Measurements from ENCODE around the gene ZNF292. TPM values are rescaled to one million over a fixed set of nuclear protein-coding genes. Genes with fewer than 3 reads are reported as not detected.
A peak's percentile ranks its signal among the peaks of the same experiment; 100 is the strongest.
"Not testable (repeated sequence)": the region's sequence is repeated elsewhere in the genome, so short reads cannot be mapped to it uniquely, and the experiment has no call there.

The ZNF292 gene
- total and polyA plus RNA-seq, 7 experiments from 2014 or later: 27.4 to 87.5 (median 72.4) TPM

DNA sequence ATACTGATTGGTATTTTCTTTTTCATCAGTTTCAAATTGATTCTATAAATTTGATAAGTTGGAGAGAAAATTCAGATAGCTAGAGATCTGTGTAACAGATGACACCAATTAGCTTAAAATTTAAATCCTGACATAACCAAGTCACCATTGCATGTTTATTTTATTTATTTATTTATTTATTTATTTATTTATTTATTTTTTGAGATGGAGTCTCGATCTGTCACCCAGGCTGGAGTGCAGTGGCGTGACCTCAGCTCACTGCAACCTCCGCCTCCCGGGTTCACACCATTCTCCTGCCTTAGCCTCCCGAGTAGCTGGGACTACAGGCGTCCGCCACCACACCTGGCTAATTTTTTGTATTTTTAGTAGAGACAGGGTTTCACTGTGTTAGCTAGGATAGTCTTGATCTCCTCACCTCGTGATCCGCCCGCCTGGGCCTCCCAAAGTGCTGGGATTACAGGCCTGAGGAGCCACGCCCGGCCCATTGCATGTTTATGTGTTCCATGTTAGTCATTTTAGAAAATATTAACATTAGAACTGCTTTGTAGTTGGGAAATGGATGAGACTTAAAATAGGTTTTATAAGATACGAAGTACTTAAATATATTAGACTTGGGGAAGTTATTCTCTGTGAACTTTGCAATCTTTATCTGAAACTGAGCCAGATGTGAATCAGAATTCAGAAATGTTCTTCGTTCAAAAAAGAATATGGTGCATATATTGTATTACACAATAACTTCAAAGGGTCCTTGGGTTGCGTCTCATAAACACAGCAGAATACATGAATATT is 42.9 kb downstream of the ZNF292 start:
- POLR2A ChIA-PET; H3K9me3 ChIP-seq (ENCODE audit: control insufficient read depth in 2 of 3, low read length in 3 of 3); H3K4me3 ChIP-seq (ENCODE audit: low read length); H3K27me3 ChIP-seq (ENCODE audit: control insufficient read depth in 2 of 2, insufficient read depth in 2 of 2, low read length in 2 of 2); H3K36me3 ChIP-seq (ENCODE audit: control insufficient read depth in 2 of 3, insufficient read depth in 3 of 3, low read length in 3 of 3); H3K27ac ChIP-seq (ENCODE audit: low read depth, low read length); ATAC-seq; DNase-seq; H3K9me3 Mint-ChIP-seq; H3K27me3 Mint-ChIP-seq: not testable (repeated sequence)
- Mint-ChIP-seq H3K27ac (peak overlapping the region in 2 of 9 donors; percentile 21 to 49), H3K36me3 (peaks cover 0 to 16% (median 5%) of the 10 kb centered on the region in 5 donors), H3K4me3 (peak overlapping the region in 1 of 10 donors; percentile 47), H3K4me1 (peaks cover 33 to 87% (median 72%) of the 10 kb centered on the region in 7 donors)
- intact Hi-C loops (cut with micrococcal nuclease): loop anchor here in 1 of 2 donors (5.0 kb wide), 1 partner anchor 41 kb away; the partner anchor contains the start of gene ZNF292
- peaks cover 4 to 11% of the 10 kb centered on the region in 2 donors for H3K4me1 ChIP-seq (ENCODE audit: control insufficient read depth in 2 of 2, insufficient read depth in 2 of 2, low read length in 2 of 2)
- CTCF ChIA-PET: interaction anchor here (0.6 kb wide), 1 partner anchor 18 kb away, joined by 4 read pairs; no protein-coding TSS in a partner anchor

DNA sequence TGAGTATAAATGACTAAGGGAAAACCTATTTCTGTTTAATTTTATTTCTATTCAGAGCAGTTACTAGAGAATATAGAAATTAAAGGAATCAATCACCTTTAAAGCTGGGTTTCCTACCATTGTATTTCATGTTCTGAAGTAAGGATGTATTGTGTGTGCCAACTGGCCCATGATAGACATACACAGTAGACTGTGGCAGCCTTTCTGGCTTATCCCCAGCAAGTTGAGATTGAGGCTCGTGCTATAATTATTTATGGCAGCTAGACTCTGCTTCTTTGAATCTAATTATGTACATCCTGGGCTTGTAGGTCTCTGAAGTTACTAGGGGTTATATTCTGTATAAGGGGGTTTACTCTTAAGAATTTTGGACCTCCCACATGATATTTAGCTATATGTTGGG is 44.4 kb downstream of the ZNF292 start:
- Mint-ChIP-seq H3K4me3 (peak overlapping the region in 1 of 10 donors; percentile 3), H3K9me3 (no peaks in the 10 kb centered on the region)

DNA sequence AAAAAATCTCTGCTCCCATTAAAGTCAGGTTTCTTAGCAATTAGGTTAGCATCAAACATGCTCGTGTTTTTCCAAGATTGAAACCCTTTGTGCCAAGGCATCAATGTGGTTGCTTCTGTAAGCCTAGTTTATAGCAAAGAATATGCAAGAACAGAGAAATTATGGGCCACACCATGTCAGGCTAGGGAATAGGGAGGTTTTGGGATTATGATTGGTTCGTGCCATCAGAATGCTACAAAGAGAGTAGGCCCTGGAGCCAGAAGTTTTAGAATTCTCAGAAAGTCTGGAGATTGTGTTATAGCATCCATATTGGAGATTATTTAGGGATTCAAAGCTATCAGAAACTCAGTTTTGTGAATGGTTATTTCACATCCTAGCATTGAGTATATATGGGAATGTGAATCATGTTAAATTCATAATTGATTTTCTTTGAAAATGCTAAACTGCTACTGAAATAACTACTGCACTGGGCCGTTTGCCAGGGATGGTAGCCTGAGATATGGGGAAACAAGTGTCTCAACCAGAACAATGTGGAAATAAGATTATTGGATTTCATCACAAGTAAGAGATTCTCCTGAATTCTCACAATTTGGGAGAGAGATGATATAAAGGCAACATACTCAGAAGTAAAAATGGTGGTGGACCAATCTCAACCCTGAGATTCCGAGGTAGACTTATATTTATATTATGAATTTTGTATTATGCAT is 45.3 kb downstream of the ZNF292 start:
- Mint-ChIP-seq H3K27me3 (no peaks in the 10 kb centered on the region), H3K4me1 (peaks cover 37 to 90% (median 77%) of the 10 kb centered on the region in 7 donors), H3K9me3 (no peaks in the 10 kb centered on the region), H3K27ac (no peak overlapping the region), H3K4me3 (peak overlapping the region in 3 of 10 donors; percentile 1 to 51 (median 19)), H3K36me3 (peaks cover 0 to 21% (median 7%) of the 10 kb centered on the region in 5 donors)
- Histone ChIP-seq H3K27me3 (ENCODE audit: control insufficient read depth in 2 of 2, insufficient read depth in 2 of 2, low read length in 2 of 2) (no peaks in the 10 kb centered on the region), H3K27ac (ENCODE audit: low read depth, low read length) (no peak overlapping the region), H3K9me3 (ENCODE audit: control insufficient read depth in 2 of 3, low read length in 3 of 3) (no peaks in the 10 kb centered on the region), H3K4me3 (ENCODE audit: low read length) (no peak overlapping the region), H3K4me1 (ENCODE audit: control insufficient read depth in 2 of 2, insufficient read depth in 2 of 2, low read length in 2 of 2) (peaks cover 4 to 11% of the 10 kb centered on the region in 2 donors), H3K36me3 (ENCODE audit: control insufficient read depth in 2 of 3, insufficient read depth in 3 of 3, low read length in 3 of 3) (no peaks in the 10 kb centered on the region)
- no peak for ATAC-seq
- intact Hi-C loops (cut with micrococcal nuclease): no loop called here
- ChIA-PET CTCF (interaction anchor here (0.6 kb wide), 1 partner anchor 1776 kb away, joined by 6 read pairs; no protein-coding TSS in a partner anchor), POLR2A (no interaction called here)
- no peak for DNase-seq

More for the DNA sequence above, 44.4 kb downstream of the ZNF292 start:
- no peak for DNase-seq
- Mint-ChIP-seq H3K4me1 (peaks cover 32 to 87% (median 72%) of the 10 kb centered on the region in 7 donors), H3K36me3 (peaks cover 0 to 21% (median 5%) of the 10 kb centered on the region in 5 donors), H3K27ac (peak overlapping the region in 1 of 9 donors; percentile 6), H3K27me3 (no peaks in the 10 kb centered on the region)
- intact Hi-C loops (cut with micrococcal nuclease): loop anchor here in 1 of 2 donors (5.0 kb wide), 1 partner anchor 42 kb away; the partner anchor contains the start of gene ZNF292
- H3K36me3 ChIP-seq (ENCODE audit: control insufficient read depth in 2 of 3, insufficient read depth in 3 of 3, low read length in 3 of 3): no peaks in the 10 kb centered on the region
- CTCF ChIA-PET: no interaction called here
- H3K27ac ChIP-seq (ENCODE audit: low read depth, low read length): no peak overlapping the region
- H3K9me3 ChIP-seq (ENCODE audit: control insufficient read depth in 2 of 3, low read length in 3 of 3): no peaks in the 10 kb centered on the region
- H3K4me1 ChIP-seq (ENCODE audit: control insufficient read depth in 2 of 2, insufficient read depth in 2 of 2, low read length in 2 of 2): peaks cover 4 to 11% of the 10 kb centered on the region in 2 donors
- POLR2A ChIA-PET: no interaction called here
- no peak overlapping the region for H3K4me3 ChIP-seq (ENCODE audit: low read length)
- H3K27me3 ChIP-seq (ENCODE audit: control insufficient read depth in 2 of 2, insufficient read depth in 2 of 2, low read length in 2 of 2): no peaks in the 10 kb centered on the region
- no peak for ATAC-seq

DNA sequence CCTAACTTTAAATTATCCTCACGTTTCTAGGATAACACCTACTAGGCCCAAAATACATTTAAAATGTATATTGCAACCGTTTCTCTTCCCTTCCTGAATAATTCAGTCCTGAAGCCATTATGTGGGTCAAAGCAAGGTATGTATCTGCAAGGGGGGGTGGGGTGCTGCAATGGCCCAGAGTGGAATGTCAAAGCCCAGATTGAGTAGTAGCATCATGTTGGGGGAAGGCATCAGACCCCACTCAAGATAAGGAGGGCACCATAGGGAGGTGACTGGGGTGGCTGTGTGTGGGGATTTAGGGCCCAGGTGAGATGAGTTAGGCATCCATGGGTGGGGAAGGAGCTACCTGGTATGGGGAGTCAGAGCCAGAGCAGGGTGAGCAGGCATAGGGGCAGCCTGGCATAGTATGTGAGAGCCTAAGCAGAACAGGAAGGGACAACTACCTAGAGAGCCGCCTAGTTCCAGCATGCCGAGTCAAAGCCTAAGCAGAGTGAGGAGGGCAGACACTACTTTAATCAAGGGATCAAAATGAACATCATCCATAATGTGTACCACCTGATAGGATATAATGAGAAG is 48.2 kb downstream of the ZNF292 start:
- Mint-ChIP-seq H3K4me3 (peak overlapping the region in 3 of 10 donors; percentile 3 to 21 (median 8)), H3K27ac (peak overlapping the region in 2 of 9 donors; percentile 38), H3K9me3 (no peaks in the 10 kb centered on the region), H3K4me1 (peaks cover 44 to 94% (median 86%) of the 10 kb centered on the region in 7 donors), H3K27me3 (no peaks in the 10 kb centered on the region), H3K36me3 (peaks cover 0 to 29% (median 10%) of the 10 kb centered on the region in 5 donors)
- Histone ChIP-seq H3K4me1 (ENCODE audit: control insufficient read depth in 2 of 2, insufficient read depth in 2 of 2, low read length in 2 of 2) (peaks cover 0 to 12% of the 10 kb centered on the region in 2 donors), H3K4me3 (ENCODE audit: low read length) (no peak overlapping the region), H3K27ac (ENCODE audit: low read depth, low read length) (no peak overlapping the region), H3K9me3 (ENCODE audit: control insufficient read depth in 2 of 3, low read length in 3 of 3) (no peaks in the 10 kb centered on the region), H3K27me3 (ENCODE audit: control insufficient read depth in 2 of 2, insufficient read depth in 2 of 2, low read length in 2 of 2) (no peaks in the 10 kb centered on the region), H3K36me3 (ENCODE audit: control insufficient read depth in 2 of 3, insufficient read depth in 3 of 3, low read length in 3 of 3) (peaks cover 0 to 4% (median 0%) of the 10 kb centered on the region in 3 experiments)
- DNase-seq (no peak), ATAC-seq (peak; percentile 32)
- ChIA-PET POLR2A (no interaction called here), CTCF (no interaction called here)
- intact Hi-C loops (cut with micrococcal nuclease): loop anchor here in 1 of 2 donors (2.0 kb wide), 1 partner anchor 13 kb away; no protein-coding TSS in a partner anchor

DNA sequence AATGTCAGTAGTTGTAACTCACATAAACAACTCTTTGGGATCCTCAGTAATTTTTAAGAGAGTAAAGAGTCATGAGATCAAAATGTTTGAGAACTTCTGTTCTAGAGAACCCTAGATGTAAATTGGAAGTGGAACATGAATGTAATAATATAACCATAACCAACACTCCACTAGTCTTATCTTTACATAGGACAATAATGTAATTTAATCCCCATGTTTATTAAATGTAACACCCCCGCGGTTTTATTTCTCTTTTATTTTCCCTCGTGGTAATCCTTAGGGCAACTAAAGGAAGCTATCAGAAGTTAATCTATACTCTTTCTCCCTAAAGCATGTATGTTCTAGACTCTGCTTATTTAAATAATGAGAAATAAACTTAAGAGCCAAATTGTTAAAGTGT is 54.4 kb downstream of the ZNF292 start:
- no peak overlapping the region for H3K27ac ChIP-seq (ENCODE audit: low read depth, low read length)
- H3K27me3 Mint-ChIP-seq: no peaks in the 10 kb centered on the region
- no peaks in the 10 kb centered on the region for H3K9me3 Mint-ChIP-seq
- H3K4me1 Mint-ChIP-seq: peaks cover 51 to 95% (median 90%) of the 10 kb centered on the region in 7 donors
- no peak overlapping the region for H3K4me3 ChIP-seq (ENCODE audit: low read length)
- CTCF ChIA-PET: no interaction called here
- DNase-seq: no peak
- H3K36me3 ChIP-seq (ENCODE audit: control insufficient read depth in 2 of 3, insufficient read depth in 3 of 3, low read length in 3 of 3): peaks cover 0 to 4% (median 0%) of the 10 kb centered on the region in 3 experiments
- no peak for ATAC-seq
- no peaks in the 10 kb centered on the region for H3K9me3 ChIP-seq (ENCODE audit: control insufficient read depth in 2 of 3, low read length in 3 of 3)
- POLR2A ChIA-PET: no interaction called here
- H3K4me3 Mint-ChIP-seq: no peak overlapping the region
- no peaks in the 10 kb centered on the region for H3K27me3 ChIP-seq (ENCODE audit: control insufficient read depth in 2 of 2, insufficient read depth in 2 of 2, low read length in 2 of 2)
- peaks cover 0 to 15% (median 5%) of the 10 kb centered on the region in 5 donors for H3K36me3 Mint-ChIP-seq
- peaks cover 0 to 10% of the 10 kb centered on the region in 2 donors for H3K4me1 ChIP-seq (ENCODE audit: control insufficient read depth in 2 of 2, insufficient read depth in 2 of 2, low read length in 2 of 2)
- intact Hi-C loops (cut with micrococcal nuclease): loop anchor here (2.0 kb wide), 1 partner anchor 13 kb away; no protein-coding TSS in a partner anchor
- peak overlapping the region in 2 of 9 donors; percentile 28 to 43 for H3K27ac Mint-ChIP-seq

DNA sequence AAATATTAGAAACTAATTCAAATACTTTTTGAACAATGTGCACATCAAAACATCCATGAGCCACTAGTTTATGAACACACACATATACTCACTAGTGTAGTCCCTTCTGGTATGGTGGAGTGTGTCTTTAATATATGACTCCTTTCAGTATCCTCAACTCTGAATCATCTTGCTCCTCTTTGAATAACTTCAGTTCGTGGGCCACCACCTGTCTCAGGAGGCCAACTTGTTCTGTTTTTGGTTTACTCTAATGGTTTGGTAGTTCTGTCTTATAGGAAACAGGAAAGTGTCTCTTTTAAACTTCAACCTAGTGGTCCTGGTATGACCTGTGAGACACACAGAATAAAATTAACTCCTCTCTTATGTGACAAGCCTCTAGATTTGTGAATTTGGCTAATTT is 55.6 kb downstream of the ZNF292 start:
- Mint-ChIP-seq H3K4me3 (peak overlapping the region in 1 of 10 donors; percentile 9), H3K27ac (peak overlapping the region in 1 of 9 donors; percentile 22), H3K9me3 (no peaks in the 10 kb centered on the region), H3K36me3 (peaks cover 0 to 17% (median 0%) of the 10 kb centered on the region in 5 donors), H3K27me3 (no peaks in the 10 kb centered on the region), H3K4me1 (peaks cover 44 to 86% (median 80%) of the 10 kb centered on the region in 7 donors)
- intact Hi-C loops (cut with micrococcal nuclease): loop anchor here (2.0 kb wide), 1 partner anchor 14 kb away; no protein-coding TSS in a partner anchor
- no peaks in the 10 kb centered on the region for H3K27me3 ChIP-seq (ENCODE audit: control insufficient read depth in 2 of 2, insufficient read depth in 2 of 2, low read length in 2 of 2)
- no peaks in the 10 kb centered on the region for H3K9me3 ChIP-seq (ENCODE audit: control insufficient read depth in 2 of 3, low read length in 3 of 3)
- DNase-seq: no peak
- CTCF ChIA-PET: no interaction called here
- no peak for ATAC-seq
- peaks cover 0 to 10% of the 10 kb centered on the region in 2 donors for H3K4me1 ChIP-seq (ENCODE audit: control insufficient read depth in 2 of 2, insufficient read depth in 2 of 2, low read length in 2 of 2)
- peaks cover 0 to 4% (median 0%) of the 10 kb centered on the region in 3 experiments for H3K36me3 ChIP-seq (ENCODE audit: control insufficient read depth in 2 of 3, insufficient read depth in 3 of 3, low read length in 3 of 3)
- POLR2A ChIA-PET: no interaction called here
- no peak overlapping the region for H3K4me3 ChIP-seq (ENCODE audit: low read length)
- no peak overlapping the region for H3K27ac ChIP-seq (ENCODE audit: low read depth, low read length)

Data from naive thymus-derived CD4-positive, alpha-beta T cell (primary cell).